GM12872 (cell line): ENCODE measurements around the gene POLR2H.

ENCODE experiments used
- TF ChIP-seq, protein P1 (sequence below): IDR thresholded peaks from 3 replicates; pipeline ENCODE4 v1.5.1; 2011; ENCODE audit warnings: low read depth, mild to moderate bottlenecking, low read length, moderate library complexity; ENCODE audit not compliant: insufficient read depth

POLR2H gene

DNA sequence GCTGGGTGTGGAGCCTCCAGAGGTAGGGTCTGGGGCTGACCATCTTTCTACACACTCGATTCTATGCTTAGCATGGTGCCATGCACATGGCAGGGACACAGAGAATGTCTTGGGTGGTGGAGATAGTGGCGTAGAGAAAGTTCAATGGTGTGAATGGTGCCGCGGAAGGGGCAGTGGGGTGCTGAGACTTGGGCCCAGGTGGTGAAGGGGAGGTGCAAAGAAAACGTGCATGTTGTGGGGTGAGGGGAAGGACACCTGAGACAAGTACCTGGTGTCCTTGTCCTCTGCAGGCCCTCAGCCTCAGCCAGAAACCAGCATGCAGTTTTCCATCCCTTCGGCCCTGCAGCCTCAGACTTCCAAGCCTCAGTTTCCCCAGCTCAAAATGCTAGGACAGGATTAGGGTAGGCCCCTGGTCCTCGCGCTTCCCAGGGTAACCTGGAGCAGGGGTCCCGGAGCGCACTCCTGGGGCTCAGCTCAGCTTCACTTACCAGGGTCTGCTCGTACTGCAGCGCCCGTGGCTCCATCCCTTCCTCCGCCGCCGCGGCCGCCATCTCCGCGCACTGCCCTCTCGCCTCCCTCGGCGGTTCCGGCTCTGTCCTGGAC is 480 bp upstream of the POLR2H start:
- TF ChIP-seq, protein P1, sequence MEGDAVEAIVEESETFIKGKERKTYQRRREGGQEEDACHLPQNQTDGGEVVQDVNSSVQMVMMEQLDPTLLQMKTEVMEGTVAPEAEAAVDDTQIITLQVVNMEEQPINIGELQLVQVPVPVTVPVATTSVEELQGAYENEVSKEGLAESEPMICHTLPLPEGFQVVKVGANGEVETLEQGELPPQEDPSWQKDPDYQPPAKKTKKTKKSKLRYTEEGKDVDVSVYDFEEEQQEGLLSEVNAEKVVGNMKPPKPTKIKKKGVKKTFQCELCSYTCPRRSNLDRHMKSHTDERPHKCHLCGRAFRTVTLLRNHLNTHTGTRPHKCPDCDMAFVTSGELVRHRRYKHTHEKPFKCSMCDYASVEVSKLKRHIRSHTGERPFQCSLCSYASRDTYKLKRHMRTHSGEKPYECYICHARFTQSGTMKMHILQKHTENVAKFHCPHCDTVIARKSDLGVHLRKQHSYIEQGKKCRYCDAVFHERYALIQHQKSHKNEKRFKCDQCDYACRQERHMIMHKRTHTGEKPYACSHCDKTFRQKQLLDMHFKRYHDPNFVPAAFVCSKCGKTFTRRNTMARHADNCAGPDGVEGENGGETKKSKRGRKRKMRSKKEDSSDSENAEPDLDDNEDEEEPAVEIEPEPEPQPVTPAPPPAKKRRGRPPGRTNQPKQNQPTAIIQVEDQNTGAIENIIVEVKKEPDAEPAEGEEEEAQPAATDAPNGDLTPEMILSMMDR: no peak

GRCh38 chr3:184361932-184362667 is 590 bp downstream of the POLR2H start:
- TF ChIP-seq, protein P1: no peak

GRCh38 chr3:184362668-184363546 is 1.4 kb downstream of the POLR2H start:
- TF ChIP-seq, protein P1: peak; percentile 70

- TF ChIP-seq, protein P1: no peak
These were observed 5.2 kb downstream of the POLR2H start for GRCh38 chr3:184366619-184367289.

DNA sequence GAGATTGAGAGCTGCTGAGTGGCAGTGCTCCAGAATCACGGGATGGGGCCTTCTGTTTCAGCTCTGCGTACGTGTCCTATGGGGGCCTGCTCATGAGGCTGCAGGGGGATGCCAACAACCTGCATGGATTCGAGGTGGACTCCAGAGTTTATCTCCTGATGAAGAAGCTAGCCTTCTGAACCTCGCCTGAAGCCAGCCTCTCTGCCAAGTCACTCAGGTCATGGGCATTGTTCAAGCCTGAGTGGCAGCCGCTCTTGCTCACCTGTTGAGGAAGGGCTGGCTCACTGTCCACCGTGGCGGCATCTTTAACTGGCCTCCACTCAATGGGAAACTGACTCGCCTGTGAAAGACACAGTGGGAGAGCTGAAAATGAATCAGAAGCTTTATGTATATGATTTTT is 6.6 kb downstream of the POLR2H start:
- TF ChIP-seq, protein P1: no peak

GRCh38 chr3:184368586-184369183 is 7.2 kb downstream of the POLR2H start:
- TF ChIP-seq, protein P1: no peak
